Effector memory CD4-positive, alpha-beta T cell (primary cell): ENCODE results near the gene GFOD1.
A peak's percentile ranks its signal among the peaks of the same experiment; 100 is the strongest.

ENCODE experiments used
- DNase-seq, 3 donors: peaks; one replicate each; pipeline ENCODE4 v3.0.0-alpha.2; 2020
- H3K27ac ChIP-seq: 2 replicates; pipeline ENCODE4 v1.7.0; 2013; ENCODE audit warnings: mild to moderate bottlenecking, low read length, moderate library complexity; ENCODE audit not compliant: insufficient read depth, poor library complexity, severe bottlenecking
- H3K27me3 ChIP-seq: replicated peaks from 2 replicates; pipeline ENCODE4 v1.7.0; 2013; ENCODE audit warnings: mild to moderate bottlenecking, low read length; ENCODE audit not compliant: insufficient read depth, control insufficient read depth, poor library complexity, severe bottlenecking
- H3K36me3 ChIP-seq: 2 replicates; pipeline ENCODE4 v1.7.0; 2013; ENCODE audit warnings: mild to moderate bottlenecking, low read length, moderate library complexity; ENCODE audit not compliant: control insufficient read depth, insufficient read depth
- H3K4me1 ChIP-seq: 2 replicates; pipeline ENCODE4 v1.7.0; 2013; ENCODE audit warnings: low read length, mild to moderate bottlenecking; ENCODE audit not compliant: control insufficient read depth, insufficient read depth, poor library complexity, severe bottlenecking
- H3K4me3 ChIP-seq: 2 replicates; pipeline ENCODE4 v1.7.0; 2013; ENCODE audit warnings: low read length, low read depth, mild to moderate bottlenecking; ENCODE audit not compliant: insufficient read depth, poor library complexity, severe bottlenecking
- H3K9me3 ChIP-seq: 2 replicates; pipeline ENCODE4 v1.7.0; 2013; ENCODE audit warnings: mild to moderate bottlenecking, low read length, moderate library complexity; ENCODE audit not compliant: control insufficient read depth

Gene GFOD1

DNA sequence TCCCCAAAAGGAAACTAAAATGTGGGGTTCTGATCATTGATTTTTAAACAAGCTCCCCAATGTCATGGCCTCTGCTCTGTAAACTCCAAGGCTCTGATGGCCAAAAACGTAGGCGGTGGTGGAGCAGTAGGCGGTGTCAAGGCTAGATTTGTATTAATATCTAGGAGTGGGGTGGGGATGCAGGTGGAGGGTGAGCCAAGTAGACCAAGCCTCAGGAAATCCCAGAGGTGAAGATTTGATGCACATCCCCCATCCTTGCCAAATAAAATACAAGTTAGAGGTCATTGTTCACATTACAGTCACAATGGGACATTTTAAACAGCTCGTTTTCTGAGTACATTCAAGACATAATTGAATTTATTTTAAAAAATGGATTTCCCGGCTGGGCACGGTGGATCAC, 128.1 kb downstream of the GFOD1 start:
- H3K27ac ChIP-seq = no peak overlapping the region
- DNase-seq = no peak
- H3K9me3 ChIP-seq = no peaks in the 10 kb centered on the region
- no peaks in the 10 kb centered on the region for H3K27me3 ChIP-seq
- peaks cover 20% of the 10 kb centered on the region for H3K4me1 ChIP-seq
- no peaks in the 10 kb centered on the region for H3K36me3 ChIP-seq
- no peak overlapping the region for H3K4me3 ChIP-seq

DNA sequence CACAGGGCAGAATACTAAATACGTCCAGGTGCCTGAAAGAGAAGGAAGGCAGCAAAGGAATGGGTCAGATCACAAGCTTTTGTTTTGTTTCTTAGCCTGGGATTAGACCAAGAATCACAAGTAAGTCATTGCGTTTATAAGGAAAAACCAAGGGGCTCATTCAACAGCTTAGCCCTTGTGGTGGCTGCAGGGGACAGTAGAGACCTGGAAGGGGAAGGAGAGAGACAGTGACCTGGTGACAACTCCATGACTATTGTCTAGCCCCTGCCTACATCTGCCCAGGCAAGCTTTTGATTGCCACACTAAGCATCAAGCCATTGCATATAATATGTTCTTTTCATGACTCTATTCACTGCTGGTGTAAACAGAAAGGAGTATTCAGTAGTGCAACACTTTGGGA, 128.9 kb downstream of the GFOD1 start:
- H3K4me1 ChIP-seq = peaks cover 20% of the 10 kb centered on the region
- H3K4me3 ChIP-seq = no peak overlapping the region

GRCh38 chr6:13357551-13358075, 129.8 kb downstream of the GFOD1 start:
- no peak overlapping the region for H3K27ac ChIP-seq
- no peaks in the 10 kb centered on the region for H3K9me3 ChIP-seq
- peaks cover 20% of the 10 kb centered on the region for H3K4me1 ChIP-seq
- H3K4me3 ChIP-seq = no peak overlapping the region
- H3K36me3 ChIP-seq = no peaks in the 10 kb centered on the region
- H3K27me3 ChIP-seq = no peaks in the 10 kb centered on the region
- no peak for DNase-seq

More for the DNA sequence above, 128.9 kb downstream of the GFOD1 start:
- no peaks in the 10 kb centered on the region for H3K9me3 ChIP-seq
- no peaks in the 10 kb centered on the region for H3K27me3 ChIP-seq
- DNase-seq = no peak
- no peak overlapping the region for H3K27ac ChIP-seq
- H3K36me3 ChIP-seq = no peaks in the 10 kb centered on the region

GRCh38 chr6:13355999-13356785, 131.2 kb downstream of the GFOD1 start:
- Histone ChIP-seq H3K9me3 (no peaks in the 10 kb centered on the region), H3K27me3 (no peaks in the 10 kb centered on the region), H3K27ac (peak overlapping the region; percentile 54), H3K4me1 (peaks cover 20% of the 10 kb centered on the region), H3K36me3 (no peaks in the 10 kb centered on the region), H3K4me3 (peak overlapping the region; percentile 26)
- no peak for DNase-seq

DNA sequence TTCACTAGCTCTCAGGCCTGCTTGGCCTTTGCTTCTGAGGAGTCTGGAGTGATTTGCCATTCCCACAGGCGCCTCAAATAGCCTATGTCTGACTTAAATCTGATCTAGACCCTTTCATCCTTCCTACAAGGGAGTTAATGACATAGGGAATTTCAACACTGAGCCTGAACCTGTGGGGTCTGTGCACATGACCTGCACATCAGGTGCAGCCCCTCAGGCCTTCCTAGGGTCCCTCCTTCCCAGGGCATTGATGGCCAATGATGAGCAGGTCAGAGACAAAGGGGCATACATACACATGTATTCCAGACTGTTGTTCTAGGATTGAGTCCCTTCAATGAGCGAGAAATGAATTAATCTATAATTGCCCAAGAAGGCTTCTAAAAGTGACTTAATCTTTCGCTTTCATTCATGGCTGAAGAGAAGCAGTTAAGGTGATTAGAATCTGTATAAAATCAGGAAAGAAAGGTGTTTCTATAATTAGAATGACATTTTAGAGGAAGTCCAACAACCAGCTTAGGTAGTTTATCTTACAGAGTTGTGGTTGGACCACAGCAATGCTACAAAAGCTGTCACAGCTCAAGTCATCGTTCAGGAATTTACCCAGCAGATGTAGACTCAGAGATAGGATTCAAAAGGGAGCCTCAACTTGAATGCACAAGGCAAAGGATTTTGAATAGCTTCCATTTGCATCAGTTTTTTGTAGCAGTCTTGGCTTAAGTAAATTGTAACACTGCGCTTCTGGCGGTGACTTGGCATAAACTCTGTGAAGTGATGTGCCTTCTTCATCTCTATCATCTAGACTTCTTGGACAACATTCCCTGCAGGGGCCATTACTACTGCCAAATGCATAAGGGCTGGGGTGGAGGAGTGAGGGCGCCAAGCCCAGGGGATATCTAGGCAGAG, 132.1 kb downstream of the GFOD1 start:
- Histone ChIP-seq H3K27me3 (no peaks in the 10 kb centered on the region), H3K27ac (peak overlapping the region; percentile 54), H3K36me3 (no peaks in the 10 kb centered on the region), H3K4me1 (peaks cover 20% of the 10 kb centered on the region), H3K9me3 (no peaks in the 10 kb centered on the region), H3K4me3 (peak overlapping the region; percentile 26)
- DNase-seq = no peak

DNA sequence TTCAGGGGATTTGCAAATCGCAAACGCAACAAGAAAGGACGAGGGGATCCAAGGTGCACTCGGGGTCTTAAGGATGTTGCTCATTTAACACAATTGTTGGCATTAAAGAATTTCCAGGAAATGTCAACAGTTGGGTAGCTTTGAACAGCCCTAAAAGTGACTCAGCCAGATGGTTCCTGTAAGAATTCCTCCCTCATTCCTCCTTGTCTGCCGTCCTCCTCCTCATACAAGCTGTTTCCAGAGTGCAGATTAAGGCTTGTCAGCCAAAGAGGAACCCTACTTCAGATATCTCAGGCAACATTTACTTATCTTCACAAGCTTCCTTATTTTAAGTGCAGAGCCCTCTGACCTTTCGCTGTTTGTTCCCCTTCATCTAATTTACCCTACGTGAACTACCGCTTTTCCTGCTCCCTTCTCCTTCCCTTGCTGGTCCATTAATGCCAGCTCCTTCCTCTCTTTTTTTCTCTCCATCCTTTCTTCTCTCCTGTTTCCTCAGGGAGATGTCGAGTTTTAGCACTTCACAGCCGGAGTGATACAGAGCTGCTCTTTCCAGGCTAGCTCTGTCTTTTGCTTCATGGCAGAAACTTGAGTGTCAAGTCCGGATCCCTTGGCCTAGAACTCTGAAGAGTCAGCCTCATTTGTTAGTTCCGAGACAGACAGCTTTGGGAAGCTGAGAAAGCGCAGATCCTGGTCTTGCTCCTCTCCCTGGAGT, 132.9 kb downstream of the GFOD1 start:
- H3K4me1 ChIP-seq = peaks cover 20% of the 10 kb centered on the region
- no peak for DNase-seq
- no peaks in the 10 kb centered on the region for H3K36me3 ChIP-seq
- H3K27me3 ChIP-seq = no peaks in the 10 kb centered on the region
- H3K9me3 ChIP-seq = no peaks in the 10 kb centered on the region
- no peak overlapping the region for H3K4me3 ChIP-seq
- H3K27ac ChIP-seq = peak overlapping the region; percentile 54

DNA sequence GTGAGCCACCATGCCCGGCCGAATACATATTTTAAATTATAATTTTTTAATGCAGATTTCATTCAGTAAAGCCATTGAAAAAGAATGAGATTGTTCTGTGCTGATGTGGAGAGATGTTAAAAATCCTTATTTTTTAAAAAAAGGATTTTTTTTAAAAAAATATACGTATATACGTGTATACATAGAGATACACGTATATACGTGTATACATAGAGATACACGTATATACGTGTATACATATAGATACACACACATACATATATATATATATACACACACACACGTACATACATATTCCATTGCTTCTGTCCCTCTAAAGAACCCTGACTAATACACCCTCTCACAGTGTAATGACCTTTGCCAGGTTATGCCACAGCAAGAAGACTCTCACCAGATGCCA, 135.2 kb downstream of the GFOD1 start:
- no peaks in the 10 kb centered on the region for H3K9me3 ChIP-seq
- H3K4me3 ChIP-seq = no peak overlapping the region
- H3K27ac ChIP-seq = no peak overlapping the region
- H3K4me1 ChIP-seq = peaks cover 20% of the 10 kb centered on the region
- H3K27me3 ChIP-seq = no peaks in the 10 kb centered on the region
- no peaks in the 10 kb centered on the region for H3K36me3 ChIP-seq
- no peak for DNase-seq

- H3K36me3 ChIP-seq = no peaks in the 10 kb centered on the region
- peaks cover 15% of the 10 kb centered on the region for H3K4me1 ChIP-seq
- no peak for DNase-seq
- no peaks in the 10 kb centered on the region for H3K27me3 ChIP-seq
- H3K9me3 ChIP-seq = no peaks in the 10 kb centered on the region
- H3K27ac ChIP-seq = no peak overlapping the region
- no peak overlapping the region for H3K4me3 ChIP-seq
These were observed 136.1 kb downstream of the GFOD1 start for GRCh38 chr6:13351271-13351670.

DNA sequence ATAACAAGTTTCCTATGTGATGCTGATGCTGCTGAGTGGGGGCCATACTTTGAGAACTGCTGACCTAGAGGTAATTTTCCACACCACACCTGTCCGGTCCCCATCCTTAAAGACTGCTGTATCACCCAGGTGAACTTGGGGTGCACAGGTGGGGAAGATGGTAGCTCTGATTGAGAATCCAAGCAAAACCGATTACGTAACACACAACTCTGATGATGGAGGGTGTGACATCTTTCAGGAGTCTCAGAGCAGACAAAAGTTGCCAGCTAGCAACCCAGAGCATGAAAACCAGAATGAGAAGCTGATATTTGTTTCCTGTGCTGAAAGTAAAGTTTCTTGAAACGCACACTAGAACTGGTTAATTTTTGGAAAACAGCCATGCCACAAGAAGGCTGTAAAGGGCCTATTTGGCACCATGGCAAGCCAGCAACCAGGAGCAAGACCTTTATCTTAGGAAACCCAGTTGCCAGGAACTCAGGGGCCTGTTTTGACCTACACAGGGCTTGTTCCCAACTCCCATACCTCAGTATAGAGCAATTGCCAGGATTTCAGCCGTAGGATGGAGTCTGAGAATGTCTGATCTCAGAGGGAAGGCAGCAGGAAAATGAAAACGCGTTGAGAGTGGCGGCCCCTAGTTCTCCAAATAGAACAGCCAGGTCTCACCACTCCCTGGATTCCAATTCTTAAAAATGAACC, 137.4 kb downstream of the GFOD1 start:
- H3K4me1 ChIP-seq = peaks cover 5% of the 10 kb centered on the region
- no peak overlapping the region for H3K4me3 ChIP-seq
- no peaks in the 10 kb centered on the region for H3K9me3 ChIP-seq
- H3K27me3 ChIP-seq = no peaks in the 10 kb centered on the region
- no peak for DNase-seq
- no peak overlapping the region for H3K27ac ChIP-seq
- H3K36me3 ChIP-seq = no peaks in the 10 kb centered on the region
